K562 (cell line): Measurements from ENCODE around the gene GINS2. TPM values are rescaled to one million over a fixed set of nuclear protein-coding genes. Genes with fewer than 3 reads are reported as not detected.

Experiments used
- ATAC-seq: fragments of 200-7000 bp; cut with Tn5 transposase; 3 replicates; pipeline ENCODE4 v1.9.1; 2020; ENCODE audit warnings: moderate library complexity
- BruUV-seq: library from RNA; stranded (reverse); fragments of 400-500 nt; replicated peaks from 2 replicates; lab custom pipeline; 2021; lab: Mats Ljungman, UMichigan
- CTCF ChIA-PET: fragments of 300-600 bp; formaldehyde crosslinking; extraction: SDS; loops from one replicate; lab custom pipeline; 2021; ENCODE audit warnings: low intra/inter-chr PET ratio; lab: Yijun Ruan, JAX
- POLR2A ChIA-PET: fragments of 300-600, 350-650 bp; sonication (Branson Sonifier 250); formaldehyde crosslinking; extraction: SDS; loops from one replicate; lab custom pipeline; 2021; ENCODE audit warnings: antibody characterized with exemption, inconsistent platforms; lab: Yijun Ruan, JAX
- DNase-seq, 4 experiments: peaks; one replicate each; pipeline versions ENCODE4 v3.0.0 to v3.0.0-alpha.2; 2011 to 2018; ENCODE audit warnings: low spot score in 3 of 4, mixed read lengths in 3 of 4; ENCODE audit errors: extremely low read depth in 1 of 4
- FAIRE-seq: peaks from 2 replicates; lab custom pipeline; 2011; peaks lifted over from hg19 to GRCh38; lab: Jason Lieb, UNC
- H2AFZ ChIP-seq: 2 replicates; pipeline ENCODE4 v1.6.0; 2011; ENCODE audit warnings: low read depth, low read length, control low read depth, inconsistent platforms
- H3K27ac ChIP-seq: fragments of 200-600 bp; 3 replicates; pipeline ENCODE4 v1.8.0; 2011; ENCODE audit warnings: low read depth, mild to moderate bottlenecking, control low read depth, inconsistent platforms, low read length, moderate library complexity, mixed read lengths; ENCODE audit errors: extremely low read depth
- H3K27me3 ChIP-seq, 2 experiments: fragments of 300-600 bp in 1 of 2; 2 replicates in 1 of 2; 3 replicates in 1 of 2; pipeline versions ENCODE4 v1.6.0 to v1.8.0; 2011; ENCODE audit warnings: inconsistent platforms in 2 of 2, low read length in 2 of 2, mild to moderate bottlenecking in 1 of 2, mixed read lengths in 1 of 2, moderate library complexity in 1 of 2; ENCODE audit not compliant: control insufficient read depth in 2 of 2, insufficient read depth in 2 of 2
- H3K36me3 ChIP-seq: fragments of 300-600 bp; 3 replicates; pipeline ENCODE4 v1.8.0; 2011; ENCODE audit warnings: mild to moderate bottlenecking, low read length, inconsistent platforms; ENCODE audit not compliant: control insufficient read depth, insufficient read depth
- H3K4me1 ChIP-seq, 2 experiments: fragments of 200-600 bp in 1 of 2; replicated peaks in 1 of 2; 2 replicates in 1 of 2; 3 replicates in 1 of 2; pipeline versions ENCODE4 v1.5.1 to v1.8.0; 2011; ENCODE audit warnings: inconsistent platforms in 2 of 2, low read length in 2 of 2, mild to moderate bottlenecking in 1 of 2, mixed read lengths in 1 of 2, moderate library complexity in 1 of 2; ENCODE audit not compliant: control insufficient read depth in 2 of 2, insufficient read depth in 2 of 2
- H3K4me2 ChIP-seq: 2 replicates; pipeline ENCODE4 v1.6.1; 2011; ENCODE audit warnings: low read length, control low read depth, inconsistent platforms, mixed read lengths; ENCODE audit not compliant: insufficient read depth
- H3K4me3 ChIP-seq: fragments of 200-600 bp; sonication (generic), shearing (Covaris generic); 2 replicates; pipeline ENCODE4 v1.5.1; 2016; ENCODE audit warnings: control low read depth, inconsistent platforms
- H3K79me2 ChIP-seq: fragments of 200-600 bp; 3 replicates; pipeline ENCODE4 v1.8.0; 2011; ENCODE audit warnings: low read length, inconsistent platforms; ENCODE audit not compliant: control insufficient read depth, insufficient read depth
- H3K9ac ChIP-seq, 2 experiments: 2 replicates each; pipeline versions ENCODE4 v1.6.0 to v1.6.1; 2011; ENCODE audit warnings: low read depth in 2 of 2, low read length in 2 of 2, control low read depth in 1 of 2, inconsistent platforms in 1 of 2, mild to moderate bottlenecking in 1 of 2, mixed read lengths in 1 of 2; ENCODE audit not compliant: insufficient read depth in 1 of 2
- H3K9me1 ChIP-seq: one replicate; pipeline ENCODE4 v1.6.0; 2011; ENCODE audit warnings: inconsistent platforms, mild to moderate bottlenecking, low read length, moderate library complexity; ENCODE audit not compliant: control insufficient read depth, insufficient read depth
- H3K9me3 ChIP-seq: replicated peaks from 2 replicates; pipeline ENCODE4 v1.5.1; 2011; ENCODE audit warnings: low read depth, low read length, inconsistent platforms; ENCODE audit not compliant: control insufficient read depth, insufficient read depth
- H4K20me1 ChIP-seq: replicated peaks from 2 replicates; pipeline ENCODE4 v1.6.1; 2011; ENCODE audit warnings: low read length, inconsistent platforms, mixed read lengths; ENCODE audit not compliant: control insufficient read depth, insufficient read depth
- KLF16 ChIP-seq: IDR thresholded peaks from 2 replicates; pipeline ENCODE4 v1.6.1; 2016; ENCODE audit warnings: antibody characterized with exemption
- NBN ChIP-seq: fragments of 450-650 bp; IDR thresholded peaks from 2 replicates; pipeline ENCODE4 v1.6.1; 2016; ENCODE audit warnings: low read depth, mild to moderate bottlenecking
- POLR2G ChIP-seq: fragments of 200-400 bp; formaldehyde crosslinking; IDR thresholded peaks from 2 replicates; pipeline ENCODE4 v1.6.1; 2017; ENCODE audit warnings: low read depth, mild to moderate bottlenecking, antibody characterized with exemption, low read length, moderate library complexity
- RERE ChIP-seq: sonication (generic); formaldehyde crosslinking; IDR thresholded peaks from 2 replicates; pipeline ENCODE4 v1.8.0; 2023; ENCODE audit warnings: missing genetic modification reagents, mild to moderate bottlenecking, borderline replicate concordance
- REST ChIP-seq, 2 experiments: fragments of 450-650 bp; formaldehyde crosslinking in 1 of 2; IDR thresholded peaks; 2 replicates each; pipeline versions ENCODE4 v1.4.0 to v1.6.1; 2014 to 2020; ENCODE audit warnings: mild to moderate bottlenecking in 2 of 2, borderline replicate concordance in 1 of 2, low read depth in 1 of 2
- WGBS: fragments of 100-300 bp; shearing (Covaris generic); methylation state at CpG from one replicate; pipeline ENCODE4 v1.1.6; 2016; ENCODE audit warnings: low coverage, mixed read lengths; ENCODE audit not compliant: insufficient coverage; ENCODE audit errors: missing lambda C conversion rate; 5-methylcytosine and 5-hydroxymethylcytosine counted together
- in situ Hi-C: fragments of 300-500 bp; cut with MboI; formaldehyde crosslinking; loops from 4 replicates; pipeline ENCODE4 v1.15.0; 2018; ENCODE audit warnings: inconsistent platforms, mixed read lengths
- intact Hi-C: fragments of 100-400 bp; cut with micrococcal nuclease; formaldehyde crosslinking; loops from 2 replicates; pipeline ENCODE4 v1.14.2; 2022
- polyA plus RNA-seq, 8 experiments: library from polyadenylated mRNA; depleted of rRNA in 4 of 8; stranded (reverse) in 5 of 8; unstranded in 3 of 8; fragments of >200 nt; fragmentation: Nextera tagmentation in 2 of 8; fragmentation: Illumina TruSeq in 1 of 8; extraction: Ambion mirVana in 2 of 8; extraction: Trizol in 1 of 8; gene quantifications; 2 replicates each; pipeline versions ENCODE4 v1.2.1 to v1.2.3, GENCODE V29; 2011 to 2014; ENCODE audit warnings: inconsistent platforms in 1 of 8, missing spikeins in 1 of 8
- total RNA-seq, 7 experiments: library from RNA; depleted of rRNA in 6 of 7; stranded (reverse); fragments of >200 nt in 6 of 7; fragmentation: Illumina TruSeq in 2 of 7; extraction: Trizol in 2 of 7; gene quantifications; 2 replicates each; pipeline versions ENCODE4 v1.2.1 to v1.2.3, GENCODE V29; 2011 to 2021; ENCODE audit warnings: low replicate concordance in 1 of 7

Gene GINS2
- total and polyA plus RNA-seq, 9 of the 15 experiments (the other 6 are each of a cell fraction or from before 2014, with no cell fraction given), result 40.4 to 76.2 (median 44.6) TPM

- Histone ChIP-seq H3K27ac (no peak overlapping the region), H3K36me3 (peaks cover 99% of the 10 kb centered on the region), H3K9me3 (no peaks in the 10 kb centered on the region), H3K9me1 (no peaks in the 10 kb centered on the region), H3K4me3 (no peak overlapping the region), H3K27me3 (no peaks in the 10 kb centered on the region), H3K79me2 (peaks cover 29% of the 10 kb centered on the region), H3K4me2 (no peak overlapping the region), H3K4me1 (peaks cover 0 to 33% of the 10 kb centered on the region in 2 experiments; a peak in 1 of 5 replicates), H4K20me1 (peaks cover 44% of the 10 kb centered on the region), H2AFZ (no peak overlapping the region), H3K9ac (0 out of 4 replicates have a peak overlapping the region, but pooled peaks of 1 of the 2 experiments have one; percentile 6)
- intact Hi-C loops, result no loop called here
- 73% methylated on average over 12 of the region's 12 CpGs for whole genome bisulfite sequencing
- peak; percentile 75 to 84 (median 80) for DNase-seq
- ChIA-PET CTCF (interaction anchor here (1.0 to 2.1 kb wide), 3 partner anchors 46 to 60 kb away, joined by 3 to 10 read pairs (median 7); no protein-coding TSS in a partner anchor), POLR2A (interaction anchor here (0.7 to 3.1 kb wide), 3 partner anchors 9 to 14 kb away, joined by 3 to 10 read pairs (median 9); no protein-coding TSS in a partner anchor)
- in situ Hi-C loops, result no loop called here
- BruUV-seq, result TSS peak; percentile 8
- peak; percentile 91 for ATAC-seq
- peak; percentile 90 for FAIRE-seq
- TF ChIP-seq NBN (no peak), KLF16 (0 out of 2 replicates have a peak, but pooled peaks have one; percentile 35), RERE (no peak), REST (IDR thresholded peaks at IDR 0.05; ENCODE audit: borderline replicate concordance) (peak; percentile 29; the same call in 1 of the 2 replicates), REST (CRISPR knock-in tag; IDR thresholded peaks at IDR 0.05; ENCODE audit: low read depth) (no peak), POLR2G (peak; percentile 51)
Observed at GRCh38 chr16:85659805-85660511, 28.8 kb downstream of the GINS2 start.
